ENCODE data around the gene ANKRD40. TPM values are rescaled to one million over a fixed set of nuclear protein-coding genes. Genes with fewer than 3 reads are reported as not detected.

The ANKRD40 gene
- total and polyA plus RNA-seq, 9 donors, result 31.8 to 43.2 (median 37.1) TPM

- no peaks in the 10 kb centered on the region for H3K4me1 ChIP-seq (ENCODE audit: control insufficient read depth, insufficient read depth, low read length)
- H3K36me3 ChIP-seq (ENCODE audit: control insufficient read depth, insufficient read depth, low read length), result no peaks in the 10 kb centered on the region
- DNase-seq, result no peak
- H3K9me3 ChIP-seq (replicated peaks; ENCODE audit: control insufficient read depth, low read depth, low read length), result no peaks in the 10 kb centered on the region
- WGBS (ENCODE audit: insufficient coverage), result 78% methylated on average over 1 of the region's 5 CpGs
- no peak overlapping the region for H3K4me3 ChIP-seq (ENCODE audit: low read length)
- no peaks in the 10 kb centered on the region for H3K27me3 ChIP-seq (ENCODE audit: control insufficient read depth, insufficient read depth, low read length)
- no peak overlapping the region for H3K27ac ChIP-seq (ENCODE audit: low read length)
These were observed 35.6 kb downstream of the ANKRD40 start for GRCh38 chr17:50672071-50672470.

DNA sequence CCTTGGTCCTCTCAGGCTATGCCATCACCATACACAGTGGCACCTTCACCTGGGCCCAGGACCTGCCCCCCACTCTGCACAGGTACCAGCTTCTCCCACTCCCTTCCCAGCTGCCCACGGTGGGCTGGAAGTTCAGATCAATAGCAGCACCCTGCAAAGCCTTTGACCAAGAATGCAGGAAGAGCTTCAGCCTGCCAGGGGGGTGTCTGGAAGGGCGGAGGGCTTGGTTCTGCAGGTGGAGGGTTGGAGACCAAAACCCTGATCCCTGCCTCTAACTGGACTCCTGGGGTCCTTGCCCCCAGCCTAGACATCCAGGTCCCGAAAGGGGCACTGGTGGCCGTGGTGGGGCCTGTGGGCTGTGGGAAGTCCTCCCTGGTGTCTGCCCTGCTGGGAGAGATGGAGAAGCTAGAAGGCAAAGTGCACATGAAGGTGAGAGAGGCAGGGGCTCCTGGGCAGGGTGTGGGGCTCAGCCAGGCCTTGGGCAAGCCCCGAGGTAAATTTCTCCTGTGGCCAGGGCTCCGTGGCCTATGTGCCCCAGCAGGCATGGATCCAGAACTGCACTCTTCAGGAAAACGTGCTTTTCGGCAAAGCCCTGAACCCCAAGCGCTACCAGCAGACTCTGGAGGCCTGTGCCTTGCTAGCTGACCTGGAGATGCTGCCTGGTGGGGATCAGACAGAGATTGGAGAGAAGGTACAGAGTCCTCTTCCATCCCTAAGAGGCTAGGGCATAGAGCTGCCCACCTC lies 38.7 kb downstream of the ANKRD40 start:
- Histone ChIP-seq H3K36me3 (ENCODE audit: control insufficient read depth, insufficient read depth, low read length) (no peaks in the 10 kb centered on the region), H3K27me3 (ENCODE audit: control insufficient read depth, insufficient read depth, low read length) (no peaks in the 10 kb centered on the region), H3K9me3 (replicated peaks; ENCODE audit: control insufficient read depth, low read depth, low read length) (no peaks in the 10 kb centered on the region), H3K4me3 (ENCODE audit: low read length) (no peak overlapping the region), H3K4me1 (ENCODE audit: control insufficient read depth, insufficient read depth, low read length) (no peaks in the 10 kb centered on the region), H3K27ac (ENCODE audit: low read length) (no peak overlapping the region)
- 80% methylated on average over 8 of the region's 9 CpGs for WGBS (ENCODE audit: insufficient coverage)
- no peak for DNase-seq

GRCh38 chr17:50668025-50668837 lies 39.5 kb downstream of the ANKRD40 start:
- H3K4me1 ChIP-seq (ENCODE audit: control insufficient read depth, insufficient read depth, low read length), result no peaks in the 10 kb centered on the region
- no peak overlapping the region for H3K27ac ChIP-seq (ENCODE audit: low read length)
- no peaks in the 10 kb centered on the region for H3K36me3 ChIP-seq (ENCODE audit: control insufficient read depth, insufficient read depth, low read length)
- no peaks in the 10 kb centered on the region for H3K27me3 ChIP-seq (ENCODE audit: control insufficient read depth, insufficient read depth, low read length)
- H3K4me3 ChIP-seq (ENCODE audit: low read length), result no peak overlapping the region
- 18% methylated on average over 5 of the region's 8 CpGs for WGBS (ENCODE audit: insufficient coverage)
- DNase-seq, result no peak
- no peaks in the 10 kb centered on the region for H3K9me3 ChIP-seq (replicated peaks; ENCODE audit: control insufficient read depth, low read depth, low read length)

- WGBS (ENCODE audit: insufficient coverage), result 87% methylated on average over 9 of the region's 14 CpGs
- DNase-seq, result no peak
- Histone ChIP-seq H3K4me1 (ENCODE audit: control insufficient read depth, insufficient read depth, low read length) (no peaks in the 10 kb centered on the region), H3K36me3 (ENCODE audit: control insufficient read depth, insufficient read depth, low read length) (no peaks in the 10 kb centered on the region), H3K9me3 (replicated peaks; ENCODE audit: control insufficient read depth, low read depth, low read length) (no peaks in the 10 kb centered on the region), H3K27me3 (ENCODE audit: control insufficient read depth, insufficient read depth, low read length) (no peaks in the 10 kb centered on the region), H3K27ac (ENCODE audit: low read length) (no peak overlapping the region), H3K4me3 (ENCODE audit: low read length) (no peak overlapping the region)
These were observed 40.3 kb downstream of the ANKRD40 start for GRCh38 chr17:50667259-50668024.

DNA sequence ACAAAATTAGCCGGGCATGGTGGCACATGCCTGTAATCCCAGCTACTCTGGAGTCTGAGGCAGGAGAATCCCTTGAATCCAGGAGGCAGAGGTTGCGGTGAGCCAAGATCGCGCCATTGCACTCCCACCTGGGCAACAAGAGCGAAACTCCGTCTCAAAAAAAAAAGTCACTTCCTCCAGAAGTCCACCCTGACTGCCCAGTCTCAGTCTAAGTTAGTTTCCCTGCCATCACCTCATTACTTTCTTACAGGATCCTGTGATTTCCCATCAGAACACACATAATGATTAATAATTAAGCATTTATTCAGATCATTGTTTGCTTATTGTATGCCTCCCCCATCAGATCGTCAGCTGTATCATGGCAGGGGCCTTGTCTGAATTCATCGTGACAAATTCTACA lies 41.4 kb downstream of the ANKRD40 start:
- Histone ChIP-seq H3K9me3 (replicated peaks; ENCODE audit: control insufficient read depth, low read depth, low read length) (no peaks in the 10 kb centered on the region), H3K36me3 (ENCODE audit: control insufficient read depth, insufficient read depth, low read length) (no peaks in the 10 kb centered on the region), H3K4me1 (ENCODE audit: control insufficient read depth, insufficient read depth, low read length) (peaks cover 6% of the 10 kb centered on the region), H3K27me3 (ENCODE audit: control insufficient read depth, insufficient read depth, low read length) (no peaks in the 10 kb centered on the region), H3K27ac (ENCODE audit: low read length) (no peak overlapping the region), H3K4me3 (ENCODE audit: low read length) (no peak overlapping the region)
- WGBS (ENCODE audit: insufficient coverage), result 95% methylated on average over 4 of the region's 8 CpGs
- DNase-seq, result no peak

GRCh38 chr17:50665838-50666237 lies 41.9 kb downstream of the ANKRD40 start:
- WGBS (ENCODE audit: insufficient coverage), result 87% methylated on average over 5 of the region's 5 CpGs

GRCh38 chr17:50664788-50665458 lies 42.8 kb downstream of the ANKRD40 start:
- no peak for DNase-seq
- Histone ChIP-seq H3K27ac (ENCODE audit: low read length) (no peak overlapping the region), H3K27me3 (ENCODE audit: control insufficient read depth, insufficient read depth, low read length) (no peaks in the 10 kb centered on the region), H3K36me3 (ENCODE audit: control insufficient read depth, insufficient read depth, low read length) (no peaks in the 10 kb centered on the region), H3K4me3 (ENCODE audit: low read length) (no peak overlapping the region), H3K4me1 (ENCODE audit: control insufficient read depth, insufficient read depth, low read length) (peaks cover 18% of the 10 kb centered on the region), H3K9me3 (replicated peaks; ENCODE audit: control insufficient read depth, low read depth, low read length) (no peaks in the 10 kb centered on the region)
- WGBS (ENCODE audit: insufficient coverage), result 87% methylated on average over 10 of the region's 12 CpGs

More at GRCh38 chr17:50665838-50666237, 41.9 kb downstream of the ANKRD40 start:
- H3K27ac ChIP-seq (ENCODE audit: low read length), result no peak overlapping the region
- DNase-seq, result no peak
- H3K4me1 ChIP-seq (ENCODE audit: control insufficient read depth, insufficient read depth, low read length), result peaks cover 9% of the 10 kb centered on the region
- no peaks in the 10 kb centered on the region for H3K9me3 ChIP-seq (replicated peaks; ENCODE audit: control insufficient read depth, low read depth, low read length)
- H3K4me3 ChIP-seq (ENCODE audit: low read length), result no peak overlapping the region
- H3K27me3 ChIP-seq (ENCODE audit: control insufficient read depth, insufficient read depth, low read length), result no peaks in the 10 kb centered on the region
- H3K36me3 ChIP-seq (ENCODE audit: control insufficient read depth, insufficient read depth, low read length), result no peaks in the 10 kb centered on the region

- H3K27ac ChIP-seq (ENCODE audit: low read length), result no peak overlapping the region
- no peaks in the 10 kb centered on the region for H3K9me3 ChIP-seq (replicated peaks; ENCODE audit: control insufficient read depth, low read depth, low read length)
- 83% methylated on average over 5 of the region's 10 CpGs for WGBS (ENCODE audit: insufficient coverage)
- peaks cover 22% of the 10 kb centered on the region for H3K4me1 ChIP-seq (ENCODE audit: control insufficient read depth, insufficient read depth, low read length)
- no peak overlapping the region for H3K4me3 ChIP-seq (ENCODE audit: low read length)
- DNase-seq, result no peak
- no peaks in the 10 kb centered on the region for H3K36me3 ChIP-seq (ENCODE audit: control insufficient read depth, insufficient read depth, low read length)
- H3K27me3 ChIP-seq (ENCODE audit: control insufficient read depth, insufficient read depth, low read length), result no peaks in the 10 kb centered on the region
These were observed 43.8 kb downstream of the ANKRD40 start for GRCh38 chr17:50663812-50664374.

GRCh38 chr17:50662632-50663225 lies 45.0 kb downstream of the ANKRD40 start:
- Histone ChIP-seq H3K4me3 (ENCODE audit: low read length) (no peak overlapping the region), H3K27ac (ENCODE audit: low read length) (no peak overlapping the region), H3K4me1 (ENCODE audit: control insufficient read depth, insufficient read depth, low read length) (peaks cover 25% of the 10 kb centered on the region), H3K36me3 (ENCODE audit: control insufficient read depth, insufficient read depth, low read length) (no peaks in the 10 kb centered on the region), H3K27me3 (ENCODE audit: control insufficient read depth, insufficient read depth, low read length) (no peaks in the 10 kb centered on the region), H3K9me3 (replicated peaks; ENCODE audit: control insufficient read depth, low read depth, low read length) (no peaks in the 10 kb centered on the region)
- no peak for DNase-seq
- 88% methylated on average over 8 of the region's 9 CpGs for WGBS (ENCODE audit: insufficient coverage)

Measured in muscle of leg (tissue), 11 donors.